Stimulated activated CD4-positive, alpha-beta T cell treated with anti-CD3 and anti-CD28 coated beads, Interleukin-12 subunit alpha, Interleukin-12 subunit beta, amount 100 ng/mL, for 4 hours (primary cell): Measurements from ENCODE around the gene SMC1B.
A peak's percentile ranks its signal among the peaks of the same experiment; 100 is the strongest.
"Not testable (repeated sequence)": the region's sequence is repeated elsewhere in the genome, so short reads cannot be mapped to it uniquely, and the experiment has no call there.

Experiments
- DNase-seq: peaks from one replicate; pipeline ENCODE4 v3.0.0-alpha.2; 2020

SMC1B gene

DNA sequence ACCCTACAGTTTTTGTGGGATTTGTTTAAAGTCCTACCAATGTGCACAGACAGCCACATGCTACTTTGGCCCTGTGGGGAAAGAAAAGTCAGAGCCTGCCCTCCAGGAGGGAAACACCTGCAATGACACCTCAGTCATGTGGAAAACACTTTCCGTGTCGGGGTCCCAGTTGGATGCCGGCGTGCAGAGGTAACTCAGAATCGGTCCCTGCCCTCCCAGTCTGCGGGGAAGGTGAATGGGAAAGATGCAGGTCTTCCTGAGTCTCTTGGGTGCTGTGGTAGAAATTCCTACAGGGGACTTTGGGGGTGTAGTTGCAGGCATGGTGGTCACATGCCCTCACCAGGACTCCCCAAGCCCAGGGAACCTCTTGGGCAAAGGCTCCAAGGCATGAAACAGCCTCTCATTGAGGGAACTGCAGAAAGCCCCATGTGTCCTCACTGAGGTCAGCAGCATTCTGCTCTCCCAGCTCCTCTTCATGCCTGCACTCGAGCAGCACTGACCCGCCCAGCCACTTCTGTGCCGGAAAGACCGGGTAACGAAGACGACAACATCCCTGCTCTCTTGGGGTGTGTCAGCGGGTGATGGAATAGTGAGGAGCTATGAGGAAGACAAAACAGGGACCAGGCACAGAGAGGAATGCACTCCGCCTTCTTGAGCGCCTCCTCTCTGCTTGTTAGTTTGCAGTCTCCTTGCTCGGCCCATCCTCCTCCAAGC is 4.8 kb upstream of the SMC1B start:
- DNase-seq, result no peak

DNA sequence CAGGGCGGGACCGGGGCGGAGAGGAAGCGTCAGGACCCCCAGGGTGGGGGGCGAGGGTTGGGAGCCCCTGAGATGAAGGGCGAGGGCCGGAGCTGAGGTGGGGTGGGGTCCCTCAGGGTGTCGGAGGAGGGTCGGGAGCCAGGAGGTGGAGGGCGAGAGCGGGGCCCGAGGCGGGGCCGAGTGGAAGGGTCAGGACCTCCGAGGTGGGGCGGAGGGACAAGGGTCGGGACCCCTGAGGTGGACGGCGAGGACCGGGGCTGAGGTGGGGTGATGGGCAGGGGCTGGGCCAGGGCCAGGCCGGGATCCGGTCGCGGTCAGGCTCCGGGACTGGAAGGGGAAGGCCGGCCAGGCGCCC is 409 bp downstream of the SMC1B start:
- peak; percentile 7 for DNase-seq

DNA sequence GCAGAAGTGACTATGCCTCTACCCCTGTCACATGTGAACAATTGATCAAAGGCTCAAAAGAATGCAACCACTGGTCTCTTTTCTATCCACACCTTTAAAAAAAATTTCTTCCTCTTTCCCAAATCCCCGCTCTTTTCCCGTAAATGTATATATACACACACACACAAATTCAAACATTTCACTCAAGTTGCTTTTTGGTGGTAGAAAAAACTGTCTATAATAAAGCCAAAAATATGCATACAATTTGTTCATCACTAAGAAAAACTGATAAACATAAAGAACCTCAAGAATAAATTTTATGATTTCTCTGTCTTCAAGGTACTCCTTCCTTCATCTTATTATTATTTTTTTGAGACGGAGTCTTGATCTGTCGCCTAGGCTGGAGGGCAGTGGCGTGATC is 5.6 kb downstream of the SMC1B start:
- DNase-seq, result no peak

DNA sequence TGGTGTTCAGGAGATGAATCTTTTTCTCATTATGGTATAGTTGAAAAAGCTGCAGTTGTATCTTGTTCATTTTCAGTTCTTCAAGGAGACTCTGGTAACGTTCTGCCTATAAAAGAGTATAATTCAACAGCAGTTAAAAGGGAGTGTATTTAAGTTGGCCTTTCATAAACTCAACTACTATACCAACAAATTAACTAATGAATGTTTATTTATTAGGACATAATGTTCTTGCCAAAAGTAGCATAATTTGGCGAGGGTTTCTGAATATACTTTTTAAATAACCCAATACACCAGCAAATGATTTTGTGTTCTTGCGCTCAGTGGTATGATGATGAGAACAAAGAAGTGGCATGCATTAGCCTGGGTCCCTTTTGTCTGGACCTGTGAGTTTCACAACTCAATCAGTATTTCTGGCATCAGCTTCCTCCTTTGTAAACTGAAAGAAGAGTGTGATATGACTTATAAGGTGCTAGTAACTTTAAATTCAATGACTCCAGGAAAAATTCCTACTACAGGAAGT is 10.9 kb downstream of the SMC1B start:
- no peak for DNase-seq

DNA sequence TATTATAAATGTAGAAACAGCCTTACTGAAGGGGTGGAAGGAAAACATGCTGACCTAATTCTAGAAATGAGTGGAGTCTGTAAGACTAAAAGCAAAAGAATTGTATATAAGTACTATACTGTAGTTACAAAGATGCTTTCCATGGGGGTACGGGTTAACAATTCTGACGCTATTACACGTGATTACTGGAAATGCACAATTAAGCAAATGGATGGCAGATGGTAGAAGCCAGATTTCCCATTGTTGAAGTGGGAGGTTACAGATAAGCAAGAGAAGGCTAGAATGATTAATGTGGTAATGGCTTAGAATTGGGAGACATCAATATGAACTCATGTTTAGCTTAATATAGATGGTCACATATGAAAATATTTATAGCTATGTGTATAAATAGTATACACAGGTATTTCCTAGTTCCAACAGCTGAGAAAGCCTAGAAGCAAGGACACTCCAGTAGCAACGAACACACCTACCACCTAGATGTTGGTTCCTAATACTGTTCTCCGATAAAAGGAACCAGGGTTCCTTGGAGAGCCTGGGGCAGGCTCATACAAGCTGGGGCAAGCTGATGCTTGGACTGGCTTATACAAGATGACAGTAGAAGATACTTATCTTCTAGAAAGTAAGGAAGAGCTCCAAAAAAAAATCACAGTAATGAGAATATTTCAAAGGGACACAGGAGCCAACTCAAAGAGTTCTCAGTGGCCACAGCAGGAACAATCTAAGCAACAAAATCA is 13.5 kb downstream of the SMC1B start:
- no peak for DNase-seq

DNA sequence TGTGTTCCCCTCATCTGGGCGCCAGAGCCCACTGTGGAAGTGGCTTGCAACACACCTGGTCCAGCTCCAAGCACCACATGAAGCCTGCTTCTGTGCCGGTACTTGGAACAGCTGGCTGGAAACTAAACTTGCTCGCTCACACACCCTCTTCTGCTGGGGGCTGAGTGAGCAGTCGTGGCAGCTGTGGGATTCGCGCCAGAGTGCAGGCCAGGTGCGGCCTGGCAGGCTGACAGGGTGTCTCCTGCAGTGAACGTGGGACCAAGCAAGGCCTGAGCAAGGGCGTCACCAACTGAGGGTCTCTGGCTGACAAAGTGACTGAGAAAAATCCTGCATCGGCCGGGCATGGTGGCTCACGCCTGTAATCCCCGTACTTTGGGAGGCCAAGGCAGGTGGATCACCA is 15.2 kb downstream of the SMC1B start:
- DNase-seq, result no peak

DNA sequence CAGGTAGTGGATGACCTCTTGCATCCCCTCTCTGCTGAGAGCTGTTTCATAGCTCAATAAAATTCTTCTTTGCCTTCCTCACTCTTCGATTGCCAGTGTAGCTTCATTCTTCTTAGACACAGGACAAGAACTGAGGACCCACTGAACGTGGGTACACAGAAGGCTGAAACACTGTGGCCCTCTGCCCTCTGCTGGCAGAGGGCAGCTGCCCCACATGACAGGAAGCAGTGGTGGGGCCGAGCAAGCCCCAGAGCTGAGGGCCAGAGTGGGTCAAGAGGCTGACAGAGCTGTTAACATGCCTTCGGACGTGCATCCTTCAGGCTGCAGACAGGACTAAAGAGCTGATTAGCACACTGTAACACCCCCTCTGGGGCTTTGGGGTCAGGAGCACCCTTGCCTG is 15.6 kb downstream of the SMC1B start:
- no peak for DNase-seq

DNA sequence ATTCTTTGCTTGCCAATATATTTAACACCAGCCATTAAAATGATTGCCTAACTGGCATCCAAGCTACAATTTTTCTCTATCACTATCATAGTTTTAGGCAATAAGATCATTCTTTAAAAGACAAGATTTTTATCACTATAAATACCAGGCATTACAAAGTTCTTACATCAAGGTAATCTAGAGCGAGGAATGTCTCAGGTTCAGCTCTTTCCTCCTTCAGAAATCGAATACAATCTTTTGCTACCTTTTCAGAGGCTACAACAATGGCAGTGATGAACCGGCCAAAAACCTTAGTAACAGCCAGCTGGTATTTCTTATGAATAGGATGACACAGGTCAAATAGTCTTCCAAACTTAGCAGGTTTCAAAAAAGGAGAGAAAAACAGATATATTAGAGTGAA is 23.9 kb downstream of the SMC1B start:
- DNase-seq, result no peak

DNA sequence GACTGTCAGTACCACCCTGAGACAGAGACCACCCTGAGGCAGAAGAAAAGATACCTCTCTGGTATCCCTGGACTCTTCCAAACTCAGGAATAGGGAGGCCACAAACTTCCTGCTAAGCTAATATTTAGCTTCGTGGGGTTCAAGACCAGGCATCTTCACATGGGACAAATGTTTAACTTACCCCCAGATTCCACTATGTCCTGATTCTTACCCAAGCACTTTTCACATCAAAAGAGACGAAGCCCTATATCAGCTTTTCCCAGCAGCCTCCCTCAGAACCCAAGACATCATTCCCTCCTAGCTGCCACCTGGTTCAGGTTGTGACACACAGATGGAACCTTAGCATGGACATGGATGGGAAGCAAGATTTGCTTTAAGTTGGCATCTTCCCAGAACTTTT is 32.1 kb downstream of the SMC1B start:
- no peak for DNase-seq

DNA sequence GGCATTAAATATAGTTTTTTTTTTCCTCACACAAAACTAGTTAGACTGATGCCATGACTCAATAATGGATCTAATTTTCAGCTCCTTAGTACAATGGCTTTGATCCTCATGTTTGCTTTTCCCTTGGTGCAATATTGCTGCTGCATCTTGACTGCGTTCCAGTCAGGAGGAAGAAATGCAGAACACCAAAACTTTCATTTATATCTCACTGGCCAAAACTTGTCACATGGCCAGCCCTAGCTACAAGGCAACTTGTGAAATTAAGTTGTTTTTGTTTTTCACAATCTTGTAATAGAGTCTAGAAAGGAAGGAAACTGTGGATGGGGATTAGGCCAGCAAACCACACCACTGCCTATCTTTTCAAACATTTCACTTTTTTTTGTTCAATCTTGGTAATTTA is 36.7 kb downstream of the SMC1B start:
- no peak for DNase-seq

DNA sequence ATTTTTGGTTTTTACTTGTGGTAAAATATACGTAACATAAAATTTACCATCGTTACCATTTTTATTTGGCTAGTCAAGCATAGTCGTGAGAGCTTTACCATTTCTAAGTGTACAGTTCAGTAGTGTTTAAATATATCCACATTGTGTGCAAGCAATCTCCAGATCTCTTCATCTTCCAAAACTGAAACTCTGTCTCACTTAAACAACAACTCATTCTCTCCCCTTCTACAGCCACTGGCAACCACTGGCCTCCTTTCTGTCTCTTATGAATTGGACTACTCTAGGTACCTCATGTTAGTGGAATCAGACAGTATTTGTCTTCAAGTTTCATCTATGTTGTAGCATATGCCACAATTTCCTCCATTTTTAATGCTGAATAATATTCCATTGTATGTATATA is 37.4 kb downstream of the SMC1B start:
- no peak for DNase-seq

DNA sequence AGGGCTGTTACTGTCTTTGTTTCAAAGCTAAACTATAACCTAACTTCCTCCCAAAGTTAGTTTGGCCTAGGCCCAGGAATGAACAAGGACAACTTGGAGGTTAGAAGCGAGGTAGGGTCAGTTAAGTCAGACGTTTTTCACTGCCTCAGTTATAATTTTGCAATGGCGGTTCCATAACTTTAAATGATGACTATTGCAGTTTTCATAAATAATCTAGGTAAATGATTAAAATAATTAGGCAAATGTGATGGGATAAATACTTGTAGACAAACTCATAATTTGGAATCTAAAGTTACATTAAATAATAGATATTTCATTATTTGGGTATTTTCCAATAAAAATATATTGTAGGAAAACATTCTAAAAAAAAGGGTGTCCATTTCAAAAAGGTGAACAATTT is 39.8 kb downstream of the SMC1B start:
- not testable (repeated sequence) for DNase-seq

DNA sequence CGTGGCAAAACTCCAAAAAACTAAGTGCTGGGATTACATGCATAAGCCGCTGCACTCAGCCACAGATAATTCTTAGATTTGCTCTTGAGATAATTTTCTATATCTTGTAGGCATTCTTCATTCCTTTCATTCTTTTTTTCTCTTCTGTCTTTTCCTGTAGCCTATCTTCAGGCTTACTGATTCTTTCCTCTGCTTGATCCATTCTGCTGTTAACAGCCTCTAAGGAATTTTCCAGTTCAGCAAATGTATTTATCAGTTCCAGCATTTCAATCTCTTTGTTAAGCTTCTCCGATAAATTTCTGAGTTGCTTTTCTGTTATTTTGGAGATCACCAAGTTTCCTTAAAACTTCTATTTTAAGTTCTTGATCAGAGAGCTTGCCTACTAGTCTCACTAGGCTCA is 46.7 kb downstream of the SMC1B start:
- DNase-seq, result no peak

DNA sequence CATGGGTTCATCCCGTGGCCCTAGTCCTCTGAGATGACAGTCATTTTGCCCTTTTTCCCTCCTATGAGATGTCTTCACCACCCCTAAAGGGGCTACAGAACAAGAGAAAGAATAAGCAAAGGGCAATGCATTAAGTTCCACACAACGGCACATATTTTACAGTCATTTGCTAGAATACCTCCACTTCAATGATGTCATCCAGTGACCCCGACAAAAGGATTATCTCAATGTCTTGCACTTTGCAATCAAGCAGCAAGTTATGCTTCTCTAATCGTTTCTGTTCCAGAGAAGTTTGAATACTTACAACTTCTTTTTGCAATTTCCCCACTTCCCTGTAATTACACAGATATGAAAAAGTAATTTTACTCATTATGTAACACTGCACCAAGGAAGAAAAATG is 53.8 kb downstream of the SMC1B start:
- no peak for DNase-seq

DNA sequence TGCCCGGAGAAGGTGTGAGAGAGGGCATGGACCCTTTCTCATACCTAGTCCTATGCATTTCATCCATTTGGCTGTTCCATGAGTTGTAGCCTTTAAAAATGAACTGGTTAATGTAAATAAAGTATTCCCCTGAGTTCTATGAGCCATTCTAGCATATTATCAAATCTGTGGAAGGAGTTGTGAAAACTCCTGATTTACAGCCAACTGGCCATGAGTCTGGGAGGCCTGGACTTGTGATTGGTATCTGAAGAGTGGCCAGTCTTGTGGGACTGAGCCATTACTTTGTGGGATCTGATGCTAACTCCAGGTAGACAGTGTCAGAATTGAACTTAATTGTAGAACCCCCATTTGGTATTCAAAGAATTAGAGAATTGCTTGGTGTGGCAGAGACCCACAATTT is 55.3 kb downstream of the SMC1B start:
- DNase-seq, result no peak

DNA sequence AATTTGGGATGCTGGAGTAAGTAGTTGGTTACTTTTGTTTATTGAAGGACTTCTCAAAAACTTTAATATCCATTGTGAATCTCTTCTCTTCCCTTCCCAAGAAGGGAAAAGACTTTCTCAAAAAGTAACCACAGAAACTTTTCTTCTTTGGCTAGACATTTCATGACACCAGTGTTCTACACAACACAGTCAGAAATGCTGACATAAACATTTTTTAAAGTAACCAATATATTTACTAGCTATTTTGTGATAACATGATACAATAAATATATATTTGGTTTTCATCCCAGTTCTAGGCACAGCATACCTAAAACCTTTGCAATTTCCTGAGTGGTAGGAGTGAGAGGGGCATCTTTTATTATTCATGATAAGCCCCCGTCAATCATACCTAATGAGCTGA is 55.9 kb downstream of the SMC1B start:
- DNase-seq, result no peak

DNA sequence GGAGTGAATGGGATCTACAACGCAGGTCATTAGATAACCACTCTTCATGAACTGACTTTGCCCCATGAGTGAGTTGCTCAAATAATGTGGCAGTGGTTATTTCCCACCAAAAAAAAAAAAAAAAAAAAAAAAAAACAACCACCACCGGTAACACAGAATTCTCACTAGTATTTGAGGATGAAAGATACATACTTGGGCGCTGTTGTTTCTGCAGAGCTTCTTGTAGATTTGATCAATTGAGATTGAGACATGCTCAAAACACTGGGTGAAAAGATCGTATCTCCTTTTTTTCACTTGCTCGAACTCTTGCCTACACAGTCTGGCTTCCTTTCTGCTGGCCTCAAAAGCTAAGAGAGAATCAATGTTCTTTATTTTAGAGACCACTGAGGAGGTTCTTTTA is 59.6 kb downstream of the SMC1B start:
- no peak for DNase-seq

DNA sequence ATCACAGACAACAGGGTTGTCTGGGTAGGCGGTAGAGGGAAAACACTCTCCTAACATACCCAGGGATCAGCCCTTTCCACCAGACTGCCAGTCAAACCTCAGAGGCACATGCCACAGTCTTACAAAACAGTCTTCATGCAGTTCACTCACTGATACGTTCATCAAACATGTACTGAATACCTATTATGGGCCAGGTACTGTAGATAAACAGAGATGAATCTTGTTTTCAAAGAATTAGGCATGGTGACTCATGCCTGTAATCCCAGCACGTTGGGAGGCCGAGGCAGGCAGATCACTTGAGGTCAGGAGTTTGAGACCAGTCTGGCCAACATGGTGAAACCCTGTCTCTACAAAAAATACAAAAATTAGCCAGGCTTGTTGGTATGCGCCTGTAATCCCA is 60.6 kb downstream of the SMC1B start:
- DNase-seq, result not testable (repeated sequence)

DNA sequence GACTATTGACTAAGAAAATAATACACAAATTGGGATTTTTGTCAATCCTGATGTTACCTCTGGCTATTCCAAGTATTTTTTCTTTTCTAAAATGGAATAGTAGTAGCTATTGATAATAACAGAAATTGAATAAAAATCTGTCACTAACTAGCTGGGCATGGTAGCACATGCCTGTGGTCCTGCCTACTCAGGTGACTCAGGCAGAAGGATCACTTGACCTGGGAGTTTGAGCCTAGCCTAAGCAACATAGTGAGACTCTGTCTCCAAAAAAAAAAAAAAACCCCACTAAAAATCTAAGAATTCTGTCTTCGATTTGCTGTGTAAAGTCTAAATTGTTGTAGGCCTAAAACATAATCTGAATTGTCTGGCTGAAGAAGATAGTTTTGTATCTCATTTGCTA is 61.4 kb downstream of the SMC1B start:
- DNase-seq, result no peak

DNA sequence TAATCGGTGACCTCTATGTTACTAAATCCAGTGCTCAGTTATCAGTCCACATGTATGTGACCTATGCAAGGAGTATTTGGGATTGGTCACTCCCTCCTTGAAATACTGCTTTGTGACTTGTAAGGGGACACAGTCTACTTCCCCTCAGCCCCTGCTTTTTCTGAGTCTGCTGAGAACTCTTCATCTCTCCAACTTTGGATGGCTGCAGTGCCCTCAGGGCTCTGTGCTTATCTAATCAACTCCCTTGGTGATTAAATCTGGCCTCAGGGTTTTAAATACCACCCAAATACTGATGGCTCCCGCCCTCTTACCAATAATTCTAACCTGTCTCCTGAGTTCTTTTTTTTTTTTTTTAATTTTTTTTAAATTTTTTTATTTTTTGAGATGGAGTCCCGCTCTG is 63.5 kb downstream of the SMC1B start:
- no peak for DNase-seq

DNA sequence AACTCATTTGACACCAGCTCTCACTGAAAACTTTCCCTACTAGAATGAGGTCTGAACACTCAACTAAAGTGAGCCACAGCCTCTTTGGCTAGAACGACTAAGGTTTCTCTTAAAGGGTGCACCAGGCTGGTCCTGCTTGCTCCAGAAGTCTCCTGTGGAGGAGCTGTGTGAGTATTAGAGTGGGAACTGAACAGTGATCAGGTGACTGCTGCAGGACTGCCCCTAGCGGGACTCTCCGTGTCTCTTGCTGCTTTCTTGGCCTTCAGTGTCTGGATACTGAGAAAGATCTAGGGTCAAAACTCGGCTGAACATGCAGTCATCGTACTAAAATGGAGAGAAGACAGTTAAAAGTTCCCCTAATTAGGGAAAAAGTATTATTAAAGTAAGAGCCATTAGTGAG is 69.1 kb downstream of the SMC1B start:
- DNase-seq, result no peak

DNA sequence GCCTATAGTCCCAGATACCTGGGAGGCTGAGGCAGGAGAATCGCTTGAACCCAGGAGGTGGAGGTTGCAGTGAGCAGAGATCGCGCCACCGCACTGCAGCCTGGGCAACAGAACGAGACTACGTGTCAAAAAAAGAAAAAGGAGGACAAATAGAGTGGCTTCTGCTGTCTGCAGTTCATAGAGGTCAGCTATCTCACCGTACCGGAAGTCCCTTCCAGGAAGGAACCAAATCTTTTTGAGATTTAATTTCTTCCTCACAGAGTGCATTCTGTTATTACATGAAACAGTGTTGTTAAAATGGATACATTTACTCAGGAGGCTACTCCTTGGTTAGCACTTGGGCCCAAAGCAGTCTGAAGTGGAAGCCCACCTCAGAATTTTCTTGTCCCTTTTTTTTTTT is 70.3 kb downstream of the SMC1B start:
- no peak for DNase-seq

DNA sequence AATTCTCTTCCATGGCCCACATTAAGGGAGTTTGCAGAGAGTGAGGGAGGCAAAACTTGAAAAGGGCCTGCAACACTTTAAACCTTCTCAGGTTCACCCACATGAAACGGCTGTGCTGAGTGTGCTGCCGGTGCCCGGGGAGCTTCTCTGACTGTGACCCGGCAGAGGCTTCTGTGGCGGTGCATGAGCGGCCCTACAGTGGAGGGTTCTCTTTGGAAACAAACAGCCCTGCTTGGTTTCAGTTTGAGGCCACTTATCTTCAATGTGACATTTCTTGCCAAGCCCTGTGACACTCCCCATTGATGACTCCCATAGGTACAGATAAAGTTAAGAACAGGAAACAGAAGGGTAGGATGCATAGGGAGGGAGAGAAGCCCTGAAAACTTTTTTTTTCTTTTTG is 71.9 kb downstream of the SMC1B start:
- peak; percentile 36 for DNase-seq

DNA sequence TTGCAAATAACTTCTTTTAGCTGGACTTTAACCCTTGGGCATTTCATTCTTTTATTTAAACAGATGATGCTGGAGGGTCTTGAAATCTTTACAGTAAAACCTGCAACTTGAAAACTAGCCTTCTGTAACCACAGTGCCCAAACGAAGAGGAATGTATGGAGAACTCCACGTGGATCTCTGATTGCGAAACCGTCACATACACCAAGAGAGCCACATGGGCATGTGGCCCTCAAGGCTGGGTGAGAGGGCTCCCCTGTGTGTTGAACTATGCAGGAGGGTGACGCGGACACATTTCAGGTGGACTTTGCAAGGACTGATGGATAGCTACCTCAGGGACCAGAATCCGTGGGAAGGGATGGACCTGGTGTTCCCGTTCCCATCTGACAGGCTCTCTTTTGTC is 73.1 kb downstream of the SMC1B start:
- no peak for DNase-seq

DNA sequence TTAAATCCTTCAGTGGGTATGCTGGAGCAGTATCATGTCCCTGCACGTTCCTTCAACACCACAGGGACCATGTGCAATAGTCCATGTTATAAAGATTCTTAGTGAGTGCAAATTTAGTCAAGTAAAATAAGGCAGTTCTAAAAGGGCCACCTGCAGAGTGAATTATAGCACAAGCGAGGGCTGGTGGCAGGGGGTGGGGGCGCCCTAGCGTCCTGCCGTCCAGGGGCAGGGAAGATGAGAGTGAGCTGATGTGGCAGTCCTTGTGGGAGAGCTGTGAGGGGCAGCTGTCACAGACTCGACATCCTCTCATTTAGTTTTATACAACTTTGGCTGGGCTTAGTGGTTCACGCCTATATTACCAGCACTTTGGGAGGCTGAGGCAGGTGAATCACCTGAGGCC is 74.6 kb downstream of the SMC1B start:
- DNase-seq, result no peak
